PC-9 (cell line): ENCODE data around the gene RPS2. TPM values are rescaled to one million over a fixed set of nuclear protein-coding genes. Genes with fewer than 3 reads are reported as not detected.

Experiments used
- BruUV-seq: library from RNA; stranded (reverse); fragments of 400-500 nt; replicated peaks from 2 replicates; lab custom pipeline; 2021; lab: Mats Ljungman, UMichigan
- CTCF ChIA-PET: fragments of 300-600 bp; sonication (Branson Sonifier 250); formaldehyde crosslinking; loops from one replicate; lab custom pipeline; 2022; ENCODE audit warnings: antibody characterized with exemption; lab: Charles Lee
- POLR2A ChIA-PET: fragments of 300-600 bp; sonication (Branson Sonifier 250); formaldehyde crosslinking; loops from one replicate; lab custom pipeline; 2022; ENCODE audit warnings: antibody characterized with exemption; ENCODE audit not compliant: unreplicated experiment; lab: Charles Lee
- DNase-seq, 2 experiments: peaks; one replicate each; pipeline versions ENCODE4 v3.0.0 to v3.0.0-alpha.2; 2015 to 2022; ENCODE audit warnings: mixed read lengths in 1 of 2
- H2AFZ ChIP-seq: fragments of 200-600 bp; sonication (generic); 2 replicates; pipeline ENCODE4 v1.8.1; 2017; ENCODE audit warnings: antibody characterized with exemption
- H3F3A ChIP-seq: fragments of 200-600 bp; sonication (generic); 2 replicates; pipeline ENCODE4 v1.8.1; 2017; ENCODE audit warnings: antibody characterized with exemption, mild to moderate bottlenecking, low read depth; ENCODE audit not compliant: insufficient read depth
- H3K27ac ChIP-seq: fragments of 200-600 bp; sonication (generic); 2 replicates; pipeline ENCODE4 v1.6.1; 2016; ENCODE audit warnings: mixed run types
- H3K27me3 ChIP-seq: fragments of 200-600 bp; sonication (generic); 2 replicates; pipeline ENCODE4 v1.6.1; 2016; ENCODE audit warnings: low read depth, mixed run types; ENCODE audit not compliant: insufficient read depth
- H3K36me3 ChIP-seq: fragments of 200-600 bp; sonication (generic); 2 replicates; pipeline ENCODE4 v1.6.1; 2016; ENCODE audit warnings: low read depth, mixed run types
- H3K4me1 ChIP-seq: fragments of 200-600 bp; sonication (generic); replicated peaks from 2 replicates; pipeline ENCODE4 v1.6.1; 2016; ENCODE audit warnings: mixed run types; ENCODE audit not compliant: insufficient read depth
- H3K4me2 ChIP-seq: fragments of 200-600 bp; sonication (generic); 2 replicates; pipeline ENCODE4 v1.6.1; 2017; ENCODE audit warnings: mixed run types
- H3K4me3 ChIP-seq: fragments of 200-600 bp; sonication (generic); 2 replicates; pipeline ENCODE4 v1.6.1; 2016; ENCODE audit warnings: mixed run types
- H3K79me2 ChIP-seq: fragments of 200-600 bp; sonication (generic); 2 replicates; pipeline ENCODE4 v1.6.1; 2017; ENCODE audit warnings: low read depth, mixed run types
- H3K9me2 ChIP-seq: fragments of 200-600 bp; sonication (generic); 2 replicates; pipeline ENCODE4 v1.8.1; 2017; ENCODE audit warnings: mild to moderate bottlenecking; ENCODE audit not compliant: insufficient read depth
- H3K9me3 ChIP-seq: fragments of 200-600 bp; sonication (generic); 2 replicates; pipeline ENCODE4 v1.8.1; 2016; ENCODE audit warnings: low read depth; ENCODE audit not compliant: insufficient read depth
- H4K20me1 ChIP-seq: fragments of 200-600 bp; sonication (generic); 2 replicates; pipeline ENCODE4 v1.8.1; 2017; ENCODE audit not compliant: insufficient read depth
- CTCF ChIP-seq: fragments of 200-600 bp; sonication (generic); conservative IDR thresholded peaks from 2 replicates; pipeline ENCODE4 v1.6.1; 2017; ENCODE audit warnings: mixed run types, antibody characterized with exemption, mild to moderate bottlenecking, moderate library complexity
- EZH2 ChIP-seq: fragments of 200-600 bp; sonication (generic); IDR thresholded peaks from 2 replicates; pipeline ENCODE4 v1.8.0; 2017; ENCODE audit warnings: antibody characterized with exemption, low read depth
- intact Hi-C: fragments of 100-400 bp; cut with micrococcal nuclease; formaldehyde crosslinking; loops from one replicate; pipeline ENCODE4 v1.10.0; 2022; ENCODE audit not compliant: unreplicated experiment
- total RNA-seq: library from RNA; stranded (reverse); gene quantifications from 2 replicates; pipeline ENCODE4 v1.2.3, GENCODE V29; 2021

Gene RPS2
- total RNA-seq, 1 experiment from 2014 or later, result 3,808 TPM

- H3K36me3 ChIP-seq, result peaks cover 3% of the 10 kb centered on the region; the same call in 1 of the 2 replicates
- H3K4me2 ChIP-seq, result peak overlapping the region; percentile 99
- ChIA-PET POLR2A (interaction anchor here (0.6 kb wide), 2 partner anchors 68 to 159 kb away, joined by 5 to 12 read pairs; no protein-coding TSS in a partner anchor), CTCF (interaction anchor here (0.6 to 1.5 kb wide), 2 partner anchors 159 to 177 kb away, joined by 3 to 13 read pairs; no protein-coding TSS in a partner anchor)
- TF ChIP-seq EZH2, result no peak
- no peak for TF ChIP-seq CTCF
- no peaks in the 10 kb centered on the region for H3K9me3 ChIP-seq
- no peak overlapping the region for H3K27ac ChIP-seq
- 0 out of 2 replicates have a peak, but pooled peaks cover 5% of the 10 kb centered on the region for H4K20me1 ChIP-seq
- intact Hi-C loops, result loop anchor here (5.0 kb wide), 2 partner anchors 65 to 160 kb away; partner anchors contain the start of genes NTHL1 and TSC2
- peaks cover 66% of the 10 kb centered on the region for H3K4me1 ChIP-seq
- peak; percentile 62 to 85 for DNase-seq
- peaks cover 17% of the 10 kb centered on the region for H3K79me2 ChIP-seq
- H3K4me3 ChIP-seq, result no peak overlapping the region
- H2AFZ ChIP-seq, result no peak overlapping the region
- H3K27me3 ChIP-seq, result no peaks in the 10 kb centered on the region
- peaks cover 63% of the 10 kb centered on the region for H3F3A ChIP-seq
- no peaks in the 10 kb centered on the region for H3K9me2 ChIP-seq
- BruUV-seq, result no TSS peak
These were observed 17.4 kb upstream of the RPS2 start for GRCh38 chr16:1982013-1982433.

GRCh38 chr16:1981398-1981836 is 16.8 kb upstream of the RPS2 start, which contains the start of gene NOXO1:
Gene NOXO1 (minus strand): TSS chr16:1981469. CDS start chr16:1981179, 290 bp downstream.
- peaks cover 3% of the 10 kb centered on the region; the same call in 1 of the 2 replicates for H3K36me3 ChIP-seq
- H3F3A ChIP-seq, result peaks cover 69% of the 10 kb centered on the region
- intact Hi-C loops, result loop anchor here (5.0 kb wide), 2 partner anchors 66 to 161 kb away; partner anchors contain the start of genes NTHL1 and TSC2
- peak within 1 kb of the TSS; percentile 99 for H3K4me2 ChIP-seq
- ChIA-PET CTCF (interaction anchor here (1.5 kb wide), 1 partner anchor 159 kb away, joined by 3 read pairs; no protein-coding TSS in a partner anchor), POLR2A (interaction anchor here (0.6 kb wide), 2 partner anchors 68 to 481 kb away, joined by 5 to 6 read pairs; no protein-coding TSS in a partner anchor)
- TF ChIP-seq EZH2, result no peak
- TF ChIP-seq CTCF, result no peak
- BruUV-seq, result no TSS peak
- H3K27me3 ChIP-seq, result no peaks in the 10 kb centered on the region
- H3K4me3 ChIP-seq, result peak within 1 kb of the TSS; percentile 55; the same call in 1 of the 2 replicates
- no peak within 1 kb of the TSS for H3K27ac ChIP-seq
- DNase-seq, result no peak
- no peaks in the 10 kb centered on the region for H3K9me3 ChIP-seq
- H4K20me1 ChIP-seq, result 0 out of 2 replicates have a peak, but pooled peaks cover 5% of the 10 kb centered on the region
- peaks cover 66% of the 10 kb centered on the region for H3K4me1 ChIP-seq
- H3K9me2 ChIP-seq, result no peaks in the 10 kb centered on the region
- peaks cover 17% of the 10 kb centered on the region for H3K79me2 ChIP-seq
- no peak within 1 kb of the TSS for H2AFZ ChIP-seq

- Histone ChIP-seq H4K20me1 (0 out of 2 replicates have a peak, but pooled peaks cover 5% of the 10 kb centered on the region), H2AFZ (no peak overlapping the region), H3K27ac (no peak overlapping the region), H3F3A (peaks cover 69% of the 10 kb centered on the region), H3K27me3 (no peaks in the 10 kb centered on the region), H3K79me2 (peaks cover 15% of the 10 kb centered on the region), H3K4me1 (peaks cover 60% of the 10 kb centered on the region), H3K4me3 (peak overlapping the region; percentile 55; the same call in 1 of the 2 replicates), H3K9me3 (no peaks in the 10 kb centered on the region), H3K9me2 (no peaks in the 10 kb centered on the region), H3K4me2 (peak overlapping the region; percentile 99), H3K36me3 (0 out of 2 replicates have a peak, but pooled peaks cover 3% of the 10 kb centered on the region)
- intact Hi-C loops, result loop anchor here (5.0 kb wide), 2 partner anchors 67 to 162 kb away; partner anchors contain the start of genes NTHL1 and TSC2
- DNase-seq, result no peak
- no TSS peak for BruUV-seq
- TF ChIP-seq CTCF (no peak), EZH2 (no peak)
- POLR2A ChIA-PET, result interaction anchor here (0.6 kb wide), 1 partner anchor 1195 kb away, joined by 25 read pairs; no protein-coding TSS in a partner anchor
- CTCF ChIA-PET, result interaction anchor here (0.6 kb wide), 1 partner anchor 166 kb away, joined by 3 read pairs; no protein-coding TSS in a partner anchor
These were observed 16.1 kb upstream of the RPS2 start for GRCh38 chr16:1980770-1981087.
